ENCODE measurements around the gene KANSL2.
A peak's percentile ranks its signal among the peaks of the same experiment; 100 is the strongest.
"Not testable (repeated sequence)": the region's sequence is repeated elsewhere in the genome, so short reads cannot be mapped to it uniquely, and the experiment has no call there.

KANSL2 gene

DNA sequence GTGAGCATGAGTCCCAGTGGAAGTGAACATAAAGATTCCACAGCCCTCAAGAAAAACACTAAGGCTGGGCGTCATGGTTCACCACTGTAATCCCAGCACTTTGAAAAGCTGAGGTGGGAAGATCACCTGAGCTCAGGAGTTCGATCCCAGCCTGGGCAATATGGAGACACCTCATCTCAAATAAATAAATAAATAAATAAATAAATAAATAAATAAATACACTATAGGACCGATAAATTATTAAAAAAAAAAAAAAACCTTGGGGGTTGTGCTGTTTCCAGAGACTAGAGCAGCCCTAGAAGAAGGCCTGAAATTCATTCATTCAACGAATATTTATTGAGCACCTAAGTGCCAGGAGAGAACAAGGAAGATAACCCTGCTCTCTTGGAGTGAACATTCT lies 1.5 kb upstream of the KANSL2 start:
- no peak for DNase-seq (ENCODE audit: low spot score)

DNA sequence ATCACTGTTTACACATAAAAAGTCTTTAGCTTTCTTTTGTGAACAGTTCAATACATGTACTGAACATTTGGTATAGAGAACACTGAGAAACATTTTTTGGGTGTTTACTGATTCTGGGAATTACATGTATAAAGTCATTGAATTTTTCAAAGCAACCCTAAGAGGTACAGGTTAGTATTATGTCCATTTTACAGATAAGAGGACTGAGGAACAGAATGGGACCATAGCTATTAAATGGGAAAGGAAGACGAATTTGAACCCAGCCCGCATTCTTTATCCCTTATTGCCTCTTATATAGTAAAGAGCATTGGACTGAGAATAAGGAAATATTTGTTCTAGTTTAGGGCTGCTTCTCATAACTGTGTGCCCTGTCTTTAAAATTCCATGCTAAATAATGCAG lies 889 bp upstream of the KANSL2 start:
- no peak for DNase-seq (ENCODE audit: low spot score)

DNA sequence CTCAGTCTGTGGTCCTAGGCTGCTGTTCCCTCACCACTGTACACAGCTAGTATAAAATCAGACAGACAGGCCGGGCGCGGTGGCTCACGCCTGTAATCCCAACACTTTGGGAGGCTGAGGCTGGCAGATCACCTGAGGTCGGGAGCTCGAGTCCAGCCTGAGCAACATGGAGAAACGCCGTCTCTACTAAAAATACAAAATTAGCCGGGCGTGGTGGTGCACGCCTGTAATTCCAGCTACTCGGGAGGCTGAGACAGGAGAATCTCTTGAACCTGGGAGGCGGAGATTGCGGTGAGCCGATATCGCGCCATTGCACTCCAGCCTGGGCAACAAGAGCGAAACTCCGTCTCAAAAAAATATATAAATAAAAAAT lies 481 bp upstream of the KANSL2 start:
- DNase-seq (ENCODE audit: low spot score), result not testable (repeated sequence)

DNA sequence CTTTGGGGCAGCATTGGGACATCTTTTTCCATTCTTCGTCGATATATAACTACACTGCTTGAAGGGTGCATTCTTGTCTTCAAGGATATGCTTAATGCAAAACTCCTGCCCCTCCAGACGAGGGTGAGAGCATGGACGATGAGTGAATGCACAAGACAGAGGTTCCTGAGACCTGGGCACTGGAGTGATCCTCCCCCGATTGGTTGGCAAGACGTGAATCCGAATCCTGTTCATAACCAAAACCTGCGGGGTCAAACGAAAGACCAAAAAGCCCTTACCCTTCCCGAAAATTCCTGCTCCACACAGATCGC lies 684 bp downstream of the KANSL2 start:
- DNase-seq (ENCODE audit: low spot score), result peak; percentile 28

DNA sequence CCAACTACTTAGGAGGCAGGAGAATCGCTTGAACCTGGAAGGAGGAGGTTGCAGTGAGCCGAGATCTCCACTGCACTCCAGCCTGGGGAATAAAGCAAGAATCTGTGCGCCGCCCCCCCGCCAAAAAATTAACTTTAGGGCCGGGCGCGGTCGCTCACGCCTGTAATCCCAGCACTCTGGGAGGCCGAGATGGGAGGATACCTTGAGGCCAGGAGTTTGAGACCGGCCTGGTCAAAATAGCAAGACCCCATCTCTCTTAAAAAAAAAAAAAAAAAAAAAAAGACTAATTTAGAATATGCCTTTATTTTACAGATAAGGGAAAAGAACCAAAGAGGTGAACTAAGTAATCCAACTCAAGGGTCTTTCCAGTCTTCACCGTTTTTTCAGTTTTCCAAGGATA lies 1.2 kb downstream of the KANSL2 start:
- no peak for DNase-seq (ENCODE audit: low spot score)

DNA sequence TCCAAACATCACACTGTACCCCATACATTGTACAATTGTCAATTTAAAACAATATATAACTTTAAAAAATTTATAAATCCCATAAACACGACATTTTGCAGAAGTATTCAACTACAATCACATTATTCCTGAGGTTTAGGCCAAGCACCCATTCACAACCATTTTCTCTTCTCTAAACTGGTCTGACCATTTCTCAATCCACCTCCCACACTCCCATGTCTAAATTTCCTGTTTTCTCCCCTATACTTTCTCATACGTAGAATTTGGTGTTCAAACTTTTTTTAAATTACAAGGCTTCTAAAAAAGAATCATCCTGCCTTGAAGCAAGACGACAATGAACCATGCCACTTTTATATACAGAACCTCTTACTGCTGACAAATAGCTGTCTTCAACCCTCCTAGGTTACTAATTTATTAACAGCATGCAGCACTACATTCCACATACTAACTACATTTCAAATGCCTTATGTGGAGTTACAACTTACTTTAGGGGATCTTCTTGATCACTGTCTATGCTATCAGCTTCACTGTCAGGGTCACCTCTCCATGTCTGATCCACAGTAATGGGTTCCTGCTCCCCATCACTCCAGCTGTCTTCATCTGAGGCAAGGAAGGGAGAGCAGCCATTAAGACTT lies 3.4 kb downstream of the KANSL2 start:
- DNase-seq (ENCODE audit: low spot score), result no peak

DNA sequence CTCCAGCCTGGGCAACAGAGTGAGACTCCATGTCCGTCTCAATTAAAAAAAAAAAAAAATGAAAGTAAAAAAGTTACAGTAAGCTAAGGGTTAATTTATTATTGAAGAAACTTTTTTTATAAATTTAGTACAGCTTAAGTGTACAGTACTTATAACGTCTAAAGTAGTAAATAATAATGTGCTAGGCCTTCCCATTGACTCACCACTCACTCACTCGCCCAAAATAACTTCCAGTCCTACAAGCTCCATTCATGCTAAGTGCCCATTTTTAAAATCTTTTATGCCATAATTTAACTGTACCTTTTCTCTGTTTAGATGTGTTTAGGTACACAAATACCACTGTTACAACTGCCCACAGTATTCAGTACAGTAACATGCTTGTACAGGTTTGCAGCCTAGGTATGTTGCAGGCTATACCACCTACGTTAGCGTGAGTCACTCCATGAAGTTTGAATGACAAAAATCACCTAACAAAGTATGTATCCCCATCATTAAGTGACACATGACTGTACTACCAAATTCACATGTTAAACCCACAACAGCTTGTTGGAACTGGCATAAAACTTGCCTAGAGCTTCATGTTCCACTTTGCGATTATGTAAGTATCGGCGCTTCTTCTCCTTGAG lies 10.7 kb downstream of the KANSL2 start:
- no peak for DNase-seq (ENCODE audit: low spot score)

DNA sequence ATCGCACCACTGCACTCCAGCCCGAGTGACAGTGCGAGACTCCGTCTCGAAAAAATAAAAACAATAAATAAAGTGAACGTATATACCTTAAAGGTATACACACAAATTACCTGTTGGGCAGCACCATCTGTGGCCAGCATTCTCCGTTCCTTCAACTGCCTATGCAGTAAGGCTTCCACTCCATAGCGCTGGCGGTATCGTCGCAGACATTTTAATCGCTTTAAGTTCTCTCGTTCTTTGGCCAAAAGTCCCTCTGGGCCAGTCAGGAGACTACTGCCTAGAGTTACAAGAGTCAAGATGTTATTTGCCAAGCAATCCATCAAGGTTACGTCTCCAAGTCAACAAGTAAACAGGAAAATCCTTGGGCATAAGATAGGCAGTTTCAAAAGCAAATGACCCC lies 13.0 kb downstream of the KANSL2 start:
- DNase-seq (ENCODE audit: low spot score), result no peak

DNA sequence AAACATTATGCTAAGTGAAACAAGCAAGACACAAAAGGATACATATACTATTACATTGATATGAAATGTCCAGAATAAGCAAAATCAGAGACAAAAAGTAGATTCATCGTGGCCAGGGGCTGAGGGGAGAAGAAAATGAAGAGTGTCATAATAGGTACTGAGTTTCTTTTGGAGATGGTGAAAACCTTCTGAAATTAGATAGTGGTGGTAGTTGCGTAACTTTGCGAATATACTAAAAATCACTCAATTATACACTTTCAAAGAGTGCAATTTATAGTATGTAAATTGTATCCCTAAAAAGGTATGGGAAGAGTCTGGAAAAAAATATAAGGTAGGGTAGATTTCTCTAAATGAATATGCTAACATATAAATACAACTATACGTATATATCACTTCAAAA lies 22.2 kb downstream of the KANSL2 start:
- no peak for DNase-seq (ENCODE audit: low spot score)

DNA sequence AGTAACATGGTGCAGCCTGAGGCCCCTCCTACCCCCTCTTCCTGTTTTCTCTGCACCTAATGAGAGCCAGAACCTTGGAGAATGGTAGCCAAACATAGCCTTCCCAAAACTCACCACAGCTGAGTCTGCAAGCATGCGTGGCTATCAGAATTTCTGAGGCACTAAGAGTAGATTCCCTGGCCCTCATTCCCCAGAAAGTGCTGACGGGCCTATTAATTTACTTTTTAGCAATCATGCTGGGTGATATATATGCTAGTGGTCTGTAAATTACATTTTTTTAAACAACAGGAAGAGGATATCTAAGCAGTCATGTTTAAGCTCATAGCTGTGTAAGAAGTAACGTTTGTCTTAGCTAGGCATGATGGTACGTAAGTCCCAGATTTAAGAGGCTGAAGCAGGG lies 30.4 kb downstream of the KANSL2 start:
- DNase-seq (ENCODE audit: low spot score), result no peak

DNA sequence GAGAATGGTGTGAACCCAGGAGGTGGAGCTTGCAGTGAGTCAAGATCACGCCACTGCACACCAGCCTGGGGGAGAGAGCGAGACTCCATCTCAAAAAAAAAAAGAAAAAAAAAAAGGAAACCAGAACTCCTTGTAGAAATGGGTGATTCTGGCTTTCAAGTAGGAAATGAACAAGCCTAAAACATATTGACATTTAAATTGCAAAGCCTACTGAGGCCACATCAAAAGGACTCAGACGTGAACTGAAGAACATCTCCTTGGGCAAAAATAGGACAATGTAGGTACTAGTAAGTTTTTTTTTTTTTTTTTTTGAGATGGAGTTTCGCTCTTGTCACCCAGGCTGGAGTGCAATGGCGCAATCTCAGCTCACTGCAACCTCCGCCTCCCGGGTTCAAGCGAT lies 36.7 kb downstream of the KANSL2 start:
- not testable (repeated sequence) for DNase-seq (ENCODE audit: low spot score)

DNA sequence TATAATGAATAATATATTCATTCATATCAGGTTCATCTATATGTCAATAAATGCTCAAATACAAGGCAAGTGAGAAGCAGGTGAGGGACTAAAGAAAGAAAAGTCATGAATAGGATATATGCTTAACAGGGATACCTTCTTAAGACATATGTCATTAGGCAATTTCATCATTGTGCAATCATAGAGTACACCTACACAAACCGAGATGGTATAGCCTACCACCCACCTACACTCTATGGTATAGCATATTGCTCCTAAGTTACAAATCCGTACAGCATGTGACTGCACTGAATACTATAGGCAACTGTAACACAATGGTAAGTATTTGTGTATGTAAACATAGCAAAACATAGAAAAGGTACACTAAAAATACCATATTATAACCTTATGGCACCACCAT lies 39.0 kb downstream of the KANSL2 start:
- DNase-seq (ENCODE audit: low spot score), result no peak

DNA sequence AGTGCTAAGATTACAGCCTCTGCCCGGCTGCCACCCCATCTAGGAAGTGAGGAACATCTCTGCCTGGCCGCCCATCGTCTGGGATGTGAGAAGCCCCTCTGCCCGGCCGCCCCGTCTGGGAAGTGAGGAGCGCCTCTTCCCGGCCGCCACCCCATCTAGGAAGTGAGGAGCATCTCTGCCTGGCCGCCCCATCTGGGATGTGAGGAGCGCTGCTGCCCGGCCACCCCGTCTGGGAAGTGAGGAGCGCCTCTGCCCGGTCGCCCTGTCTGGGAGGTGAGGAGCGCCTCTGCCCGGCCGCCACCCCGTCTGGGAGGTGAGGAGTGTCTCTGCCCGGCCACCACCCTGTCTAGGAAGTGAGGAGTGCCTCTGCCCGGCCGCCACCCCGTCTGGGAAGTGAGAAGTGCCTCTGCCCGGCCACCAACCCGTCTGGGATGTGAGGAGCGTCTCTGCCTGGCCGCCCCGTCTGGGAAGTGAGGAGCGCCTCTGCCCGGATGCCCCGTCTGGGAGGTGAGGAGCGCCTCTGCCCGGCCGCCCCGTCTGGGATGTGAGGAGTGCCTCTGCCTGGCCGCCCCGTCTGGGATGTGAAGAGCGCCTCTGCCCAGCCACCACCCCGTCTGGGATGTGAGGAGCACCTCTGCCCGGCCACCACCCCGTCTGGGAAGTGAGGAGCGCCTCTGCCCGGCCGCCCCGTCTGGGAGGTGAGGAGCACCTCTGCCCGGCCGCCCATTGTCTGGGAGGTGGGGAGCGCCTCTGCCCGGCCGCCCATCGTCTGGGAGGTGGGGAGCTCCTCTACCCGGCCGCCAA lies 40.1 kb downstream of the KANSL2 start:
- DNase-seq (ENCODE audit: low spot score), result not testable (repeated sequence)

DNA sequence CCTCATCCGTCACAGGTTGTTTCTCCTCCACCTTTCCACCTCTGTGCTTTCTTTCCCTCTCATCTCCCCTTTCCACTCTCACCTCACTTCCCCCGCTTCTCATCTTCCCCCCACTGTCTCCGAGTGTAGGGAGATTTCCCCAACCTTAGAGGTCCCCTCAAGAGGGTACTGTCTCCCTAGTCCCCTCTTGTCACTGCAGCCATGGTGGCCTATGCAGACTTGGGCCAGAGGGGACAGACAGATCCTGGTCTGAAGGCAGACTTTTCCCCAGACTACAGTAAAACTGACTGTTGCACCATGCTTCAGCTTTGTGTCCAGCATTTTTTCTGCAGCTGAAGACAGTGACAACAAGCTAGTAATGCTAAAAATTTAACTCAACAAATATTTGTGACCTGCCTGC lies 41.2 kb downstream of the KANSL2 start:
- no peak for DNase-seq (ENCODE audit: low spot score)

DNA sequence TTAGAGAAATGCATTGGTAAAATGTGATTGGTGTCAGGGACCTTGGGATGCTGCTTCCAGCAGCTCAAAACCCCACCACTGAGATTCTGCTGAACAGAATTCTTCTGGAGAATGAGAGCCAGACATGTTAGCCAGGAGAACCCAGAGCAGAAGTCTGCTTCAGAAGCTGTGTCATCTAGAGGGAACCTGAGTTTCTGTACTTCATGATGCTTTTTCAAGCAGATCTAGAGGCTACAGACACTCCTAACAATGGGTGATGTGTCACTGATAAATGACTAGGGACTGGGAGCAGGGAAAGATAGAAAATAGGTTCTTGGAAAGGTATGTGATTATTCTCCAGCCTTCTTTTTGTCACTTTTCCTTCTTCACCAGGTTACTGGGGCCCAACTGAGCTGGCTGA lies 41.6 kb downstream of the KANSL2 start:
- no peak for DNase-seq (ENCODE audit: low spot score)

DNA sequence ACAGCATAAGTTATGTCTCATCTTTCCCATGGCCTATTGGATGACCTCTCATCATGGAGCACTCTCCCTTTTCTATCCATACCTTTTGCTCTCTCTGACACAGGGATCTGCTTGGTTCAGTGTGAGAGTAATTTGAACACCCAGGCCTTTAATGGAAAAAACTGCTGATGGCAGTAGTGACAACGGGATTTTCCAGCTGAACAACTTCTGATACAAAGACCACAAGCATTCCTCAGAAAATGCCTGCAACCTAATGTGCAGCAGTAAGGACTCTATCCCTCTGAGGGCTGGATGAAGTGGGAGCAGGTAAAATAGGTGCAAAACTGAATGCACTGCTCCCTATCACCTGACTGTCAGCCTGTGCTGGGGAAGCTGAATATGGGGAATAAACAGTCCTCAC lies 51.0 kb downstream of the KANSL2 start:
- DNase-seq (ENCODE audit: low spot score), result no peak

DNA sequence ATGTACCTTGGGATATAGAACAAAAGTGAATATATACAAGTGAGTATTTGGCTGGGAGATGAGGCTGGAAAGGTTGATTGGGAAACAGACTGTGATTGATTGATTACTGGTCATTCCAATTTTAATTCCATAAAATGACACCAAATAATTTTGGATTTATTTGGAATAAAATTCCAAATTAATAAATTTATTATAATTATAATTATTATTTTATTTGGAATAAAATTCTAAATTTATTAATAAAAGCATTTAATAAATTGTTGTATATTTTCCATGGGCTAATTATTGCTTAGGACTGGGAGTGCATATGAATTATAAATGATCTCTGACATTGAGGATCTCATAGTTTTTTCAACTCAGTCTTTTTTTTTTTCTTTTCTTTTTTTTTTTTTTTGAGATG lies 51.7 kb downstream of the KANSL2 start:
- DNase-seq (ENCODE audit: low spot score), result no peak

DNA sequence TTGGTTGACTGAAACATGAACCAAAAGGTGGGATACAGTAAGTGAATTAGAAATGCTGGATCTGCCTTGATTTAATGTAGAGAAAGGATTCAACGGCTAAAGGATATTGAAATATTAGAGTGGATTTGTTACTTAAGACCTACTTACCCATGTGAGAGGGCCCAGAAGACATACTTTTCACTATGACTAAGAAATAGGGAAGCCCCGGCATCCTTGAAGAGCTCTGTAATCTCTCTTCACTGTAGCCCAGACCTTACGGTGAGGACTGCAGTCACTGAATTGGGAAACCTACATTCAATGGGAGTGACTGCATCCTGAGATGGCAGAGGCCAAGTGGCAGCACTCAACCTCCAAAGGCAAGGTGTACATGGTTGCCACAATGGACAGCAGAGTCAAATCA lies 52.5 kb downstream of the KANSL2 start:
- DNase-seq (ENCODE audit: low spot score), result no peak

DNA sequence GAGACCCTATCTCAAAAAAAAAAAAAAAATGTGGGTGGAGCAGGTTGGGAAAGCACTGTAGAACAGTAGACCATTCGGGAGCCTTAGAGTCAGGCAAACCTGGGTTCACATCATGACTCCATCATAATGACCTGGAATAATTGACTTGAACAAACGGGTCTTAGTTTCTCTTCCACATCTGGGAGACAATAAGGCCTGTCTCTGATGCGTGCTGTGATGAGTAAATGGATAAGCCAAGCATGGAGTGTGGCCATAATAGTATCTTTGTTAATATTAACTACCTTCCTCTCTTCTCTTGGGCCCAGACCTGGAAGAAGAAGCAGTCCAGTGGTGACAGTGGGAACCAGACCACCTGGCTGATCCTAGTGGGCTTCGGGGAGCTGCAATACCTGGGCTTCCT lies 54.5 kb downstream of the KANSL2 start:
- no peak for DNase-seq (ENCODE audit: low spot score)

DNA sequence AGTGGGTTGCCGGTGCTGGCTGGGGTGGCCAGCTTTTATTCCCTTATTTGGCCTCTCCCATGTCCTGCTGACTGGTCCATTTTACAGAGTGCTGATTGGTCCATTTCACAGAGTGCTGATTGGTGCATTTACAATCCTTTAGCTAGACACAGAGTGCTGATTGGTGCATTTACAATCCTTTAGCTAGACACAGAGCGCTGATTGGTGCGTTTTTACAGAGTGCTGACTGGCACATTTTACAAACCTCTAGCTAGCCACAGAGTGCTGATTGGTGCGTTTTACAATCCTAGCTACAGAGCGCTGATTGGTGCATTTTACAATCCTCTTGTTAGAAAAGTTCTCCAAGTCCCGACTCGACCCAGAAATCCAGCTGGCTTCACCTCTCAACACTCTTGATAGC lies 59.0 kb downstream of the KANSL2 start:
- not testable (repeated sequence) for DNase-seq (ENCODE audit: low spot score)

DNA sequence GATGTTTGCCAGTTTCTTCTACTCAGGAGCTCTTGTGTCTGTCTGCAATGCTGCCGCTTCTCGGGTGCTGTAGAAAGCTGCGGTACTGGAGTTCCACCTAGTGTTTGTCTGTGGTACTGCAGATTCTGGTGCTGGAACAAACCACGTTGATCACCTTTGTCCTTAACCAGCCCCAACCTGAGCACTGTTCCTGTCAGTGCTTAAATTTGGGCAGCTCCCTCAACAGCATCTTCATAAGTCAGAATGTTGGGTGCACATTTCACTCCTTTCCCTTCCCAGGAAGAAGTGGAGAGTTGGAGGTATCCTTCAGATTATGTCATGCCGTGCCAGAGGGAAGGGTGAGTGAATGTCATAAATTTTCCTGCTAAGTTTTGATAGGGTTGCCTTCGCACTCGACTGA lies 63.5 kb downstream of the KANSL2 start:
- DNase-seq (ENCODE audit: low spot score), result peak; percentile 92

DNA sequence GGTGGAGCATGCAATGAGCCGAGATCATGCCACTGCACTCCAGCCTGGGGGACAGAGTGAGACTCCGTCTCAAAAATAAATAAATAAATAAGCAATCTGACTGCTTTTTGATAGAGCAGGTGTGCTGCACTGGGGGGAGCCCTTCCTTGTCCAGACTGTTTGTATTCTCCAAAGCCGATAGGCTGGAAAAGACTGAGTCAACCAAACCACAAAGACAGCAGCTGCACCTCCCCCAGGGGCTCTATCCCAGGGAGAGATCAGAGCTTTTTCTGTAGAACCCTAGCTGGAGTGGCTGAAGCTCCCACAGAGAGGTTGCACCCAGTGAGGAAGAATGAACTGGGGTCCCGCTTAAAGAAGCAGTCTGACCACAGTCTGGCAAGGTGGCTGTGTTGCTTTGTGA lies 66.4 kb downstream of the KANSL2 start:
- no peak for DNase-seq (ENCODE audit: low spot score)

DNA sequence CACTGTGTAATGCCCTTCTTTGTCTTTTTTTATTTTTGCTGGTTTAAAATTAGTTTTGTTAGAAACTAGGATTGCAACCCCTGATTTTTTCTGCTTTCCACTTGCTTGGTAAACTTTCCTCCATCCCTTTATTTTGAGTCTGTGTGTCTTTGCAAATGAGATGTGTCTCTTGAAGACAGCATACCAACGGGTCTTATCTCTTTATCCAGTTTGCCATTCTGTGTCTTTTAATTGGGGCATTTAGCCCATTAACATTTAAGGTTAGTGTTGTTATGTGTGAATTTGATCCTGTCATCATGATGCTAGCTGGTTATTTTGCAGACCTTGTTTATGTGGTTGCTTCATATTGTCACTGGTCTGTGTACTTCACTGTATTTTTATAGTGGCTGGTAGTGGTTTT lies 68.7 kb downstream of the KANSL2 start:
- no peak for DNase-seq (ENCODE audit: low spot score)

All from iPS-NIHi11 (cell line).